Mesothelial cell of epicardium (in vitro differentiated cells): ENCODE results near the gene AOPEP. TPM values are rescaled to one million over a fixed set of nuclear protein-coding genes. Genes with fewer than 3 reads are reported as not detected.

Experiments used
- DNase-seq, 2 experiments: peaks; one replicate each; pipeline ENCODE4 v3.0.0; 2021; ENCODE audit warnings: low spot score in 2 of 2; ENCODE audit not compliant: unreplicated experiment in 2 of 2
- H3K27ac Mint-ChIP-seq: 2 replicates; pipeline ENCODE4 v1.8.0; 2021; ENCODE audit warnings: mixed read lengths
- H3K27me3 Mint-ChIP-seq: 2 replicates; pipeline ENCODE4 v1.8.0; 2021; ENCODE audit warnings: low read depth, mixed read lengths
- H3K36me3 Mint-ChIP-seq: 2 replicates; pipeline ENCODE4 v1.8.0; 2021; ENCODE audit warnings: mixed read lengths
- H3K4me1 Mint-ChIP-seq: 2 replicates; pipeline ENCODE4 v1.8.0; 2021; ENCODE audit warnings: mixed read lengths
- H3K4me3 Mint-ChIP-seq: 2 replicates; pipeline ENCODE4 v1.8.0; 2021; ENCODE audit warnings: mild to moderate bottlenecking, moderate library complexity, mixed read lengths
- H3K9me3 Mint-ChIP-seq: 2 replicates; pipeline ENCODE4 v1.8.0; 2021; ENCODE audit warnings: mixed read lengths
- CTCF ChIP-seq: fragments of 200-600 bp; sonication (generic); IDR thresholded peaks from one replicate; pipeline ENCODE4 v1.5.0; 2021; ENCODE audit warnings: antibody characterized with exemption; ENCODE audit not compliant: unreplicated experiment
- total RNA-seq: library from RNA; stranded (reverse); gene quantifications from 3 replicates; pipeline ENCODE4 v1.2.1, GENCODE V29; 2021

AOPEP gene
- total RNA-seq, 1 donor from 2014 or later, result 63.0 TPM

- peak in 1 of 2 experiments; percentile 44 for DNase-seq
- Mint-ChIP-seq H3K9me3 (no peaks in the 10 kb centered on the region), H3K4me3 (peak overlapping the region; percentile 21), H3K36me3 (no peaks in the 10 kb centered on the region), H3K4me1 (peaks cover 81% of the 10 kb centered on the region), H3K27me3 (no peaks in the 10 kb centered on the region), H3K27ac (peak overlapping the region; percentile 94)
- no peak for TF ChIP-seq CTCF
Observed at GRCh38 chr9:94920420-94921091, 194.1 kb downstream of the AOPEP start.

DNA sequence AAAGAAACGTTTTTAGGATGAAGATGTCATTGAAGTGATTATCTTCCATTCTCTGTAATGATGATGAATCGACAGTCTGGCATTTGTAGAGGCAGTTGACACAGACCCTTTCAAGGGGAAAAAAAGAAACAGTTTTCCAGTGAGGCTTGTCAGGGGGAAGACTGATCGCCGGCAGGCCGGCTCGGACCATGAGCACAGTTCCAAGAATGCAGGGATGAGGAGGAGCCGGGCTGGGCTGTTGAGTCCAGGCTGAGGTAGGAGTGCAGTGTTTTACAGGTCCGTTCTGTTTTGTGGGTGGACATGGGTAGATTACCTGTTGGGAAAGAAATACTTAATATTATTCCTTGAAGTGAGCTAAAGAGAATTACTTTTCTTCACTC is 194.6 kb downstream of the AOPEP start:
- DNase-seq, result peak in 1 of 2 experiments; percentile 65
- no peak for TF ChIP-seq CTCF
- Mint-ChIP-seq H3K27ac (peak overlapping the region; percentile 94), H3K9me3 (no peaks in the 10 kb centered on the region), H3K4me3 (peak overlapping the region; percentile 21), H3K36me3 (no peaks in the 10 kb centered on the region), H3K4me1 (peaks cover 81% of the 10 kb centered on the region), H3K27me3 (no peaks in the 10 kb centered on the region)

DNA sequence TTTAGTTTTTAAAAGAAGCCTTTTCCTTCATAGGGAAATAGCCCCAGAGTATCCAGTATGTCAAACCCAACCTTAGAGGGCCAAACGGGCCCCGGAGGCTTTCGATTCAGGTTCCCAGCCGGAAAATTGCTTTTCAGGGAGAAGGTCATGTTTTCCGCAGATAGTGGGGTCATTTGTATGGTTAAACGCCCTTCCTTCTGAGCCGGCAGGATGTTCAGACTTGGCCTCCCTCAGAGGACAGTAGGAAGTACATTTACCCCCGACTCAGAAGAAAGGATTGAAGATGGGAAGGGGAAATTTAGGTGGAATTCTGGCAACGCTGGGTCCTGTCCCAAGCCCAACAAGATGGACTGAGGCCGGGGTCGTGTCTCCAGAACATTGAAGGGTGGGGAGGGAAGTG is 195.2 kb downstream of the AOPEP start:
- Mint-ChIP-seq H3K27ac (peak overlapping the region; percentile 94), H3K4me3 (no peak overlapping the region), H3K27me3 (no peaks in the 10 kb centered on the region), H3K36me3 (no peaks in the 10 kb centered on the region), H3K9me3 (no peaks in the 10 kb centered on the region), H3K4me1 (peaks cover 82% of the 10 kb centered on the region)
- TF ChIP-seq CTCF, result no peak
- no peak for DNase-seq

- Mint-ChIP-seq H3K4me3 (no peak overlapping the region), H3K4me1 (peaks cover 78% of the 10 kb centered on the region), H3K9me3 (no peaks in the 10 kb centered on the region), H3K27me3 (no peaks in the 10 kb centered on the region), H3K27ac (peak overlapping the region; percentile 94), H3K36me3 (no peaks in the 10 kb centered on the region)
- no peak for DNase-seq
- no peak for TF ChIP-seq CTCF
Observed at GRCh38 chr9:94922098-94922607, 195.7 kb downstream of the AOPEP start.

DNA sequence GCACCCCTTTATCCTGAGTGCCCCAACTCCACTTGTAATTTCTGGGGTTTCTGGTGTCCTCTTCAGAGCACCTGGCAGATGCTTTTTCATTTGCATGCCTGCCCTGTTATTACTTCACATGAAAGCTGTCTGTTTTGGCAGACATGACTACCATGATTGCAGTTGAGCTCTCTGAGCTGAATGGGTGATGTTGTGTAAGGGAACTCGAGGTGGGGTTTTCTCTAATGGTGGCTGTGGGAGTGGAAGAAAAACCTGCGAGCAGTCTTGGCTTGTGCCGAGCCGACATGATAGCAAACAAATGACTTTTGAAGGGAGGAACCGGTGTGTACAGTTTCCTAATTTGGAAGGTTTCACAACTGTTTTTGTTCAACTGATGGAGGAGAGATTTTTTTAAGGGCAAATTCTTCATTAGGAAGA is 196.2 kb downstream of the AOPEP start:
- peak overlapping the region; percentile 94 for H3K27ac Mint-ChIP-seq
- DNase-seq, result no peak
- H3K4me1 Mint-ChIP-seq, result peaks cover 76% of the 10 kb centered on the region
- no peak for TF ChIP-seq CTCF
- no peaks in the 10 kb centered on the region for H3K27me3 Mint-ChIP-seq
- H3K36me3 Mint-ChIP-seq, result peaks cover 5% of the 10 kb centered on the region
- no peaks in the 10 kb centered on the region for H3K9me3 Mint-ChIP-seq
- no peak overlapping the region for H3K4me3 Mint-ChIP-seq
